GM19328 (cell line): ENCODE results near the gene NPAS3.
"Not testable (repeated sequence)": the region's sequence is repeated elsewhere in the genome, so short reads cannot be mapped to it uniquely, and the experiment has no call there.

Experiments
- ATAC-seq: cut with Tn5 transposase; IDR thresholded peaks from one replicate; pipeline ENCODE4 v1.9.1; 2021; ENCODE audit warnings: mild to moderate bottlenecking, moderate library complexity; ENCODE audit not compliant: unreplicated experiment

The NPAS3 gene

DNA sequence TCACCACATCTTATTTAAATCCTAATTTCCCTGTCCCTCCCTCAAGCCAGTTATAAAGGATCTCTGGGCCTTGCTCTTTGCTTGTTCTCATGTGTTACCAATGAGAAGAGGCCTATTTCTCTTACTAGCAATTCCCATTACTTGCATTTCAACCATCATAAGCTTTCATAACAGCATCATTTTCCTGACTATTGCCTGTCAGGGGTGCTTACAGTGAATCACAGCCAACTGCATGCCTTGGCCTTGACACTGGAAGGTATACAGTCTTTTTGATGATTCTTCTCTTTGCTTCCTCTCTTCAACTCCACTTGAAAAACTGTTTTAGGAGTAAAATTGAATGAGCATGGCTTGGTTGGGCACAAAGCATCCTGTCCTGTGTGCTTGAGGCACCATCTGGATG lies 127.0 kb downstream of the NPAS3 start:
- no peak for ATAC-seq

DNA sequence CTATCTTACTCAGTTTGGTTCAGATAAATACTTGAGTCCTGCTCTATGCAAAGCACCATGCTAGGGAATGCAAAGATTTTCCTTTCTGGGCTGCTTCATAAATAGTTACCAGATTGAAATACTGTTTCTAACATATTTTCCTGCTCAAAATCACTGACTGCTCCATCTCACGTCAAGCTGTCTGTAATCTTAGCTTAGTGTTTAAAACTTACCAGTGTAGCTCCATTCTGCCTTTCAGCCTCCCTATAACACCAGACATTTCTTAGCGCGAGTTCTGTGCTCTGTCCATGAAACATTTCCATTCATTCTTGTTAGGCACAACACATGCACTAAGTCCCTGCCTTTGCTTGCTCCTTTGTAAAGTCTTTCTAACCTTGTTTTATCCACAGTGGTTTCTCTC lies 129.4 kb downstream of the NPAS3 start:
- no peak for ATAC-seq

DNA sequence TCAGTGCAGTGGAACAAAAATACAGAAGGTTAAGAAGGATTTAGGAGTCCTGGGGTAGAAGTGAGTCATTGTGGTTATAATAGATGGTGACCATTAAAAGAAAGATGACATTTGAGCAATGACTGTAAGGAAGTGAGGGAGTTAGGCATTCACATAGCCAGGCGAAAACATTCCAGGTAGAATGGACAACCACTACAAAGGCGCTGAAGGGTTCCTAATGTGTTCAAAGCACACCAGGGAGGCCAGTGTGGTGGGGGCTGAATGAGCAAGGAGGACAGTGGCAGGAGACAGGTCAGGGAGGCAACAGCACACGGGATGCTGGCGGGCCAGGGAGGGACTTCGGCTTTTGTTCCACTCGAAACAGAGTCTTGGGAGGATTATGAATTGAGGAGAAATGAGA lies 129.9 kb downstream of the NPAS3 start:
- ATAC-seq, result no peak

DNA sequence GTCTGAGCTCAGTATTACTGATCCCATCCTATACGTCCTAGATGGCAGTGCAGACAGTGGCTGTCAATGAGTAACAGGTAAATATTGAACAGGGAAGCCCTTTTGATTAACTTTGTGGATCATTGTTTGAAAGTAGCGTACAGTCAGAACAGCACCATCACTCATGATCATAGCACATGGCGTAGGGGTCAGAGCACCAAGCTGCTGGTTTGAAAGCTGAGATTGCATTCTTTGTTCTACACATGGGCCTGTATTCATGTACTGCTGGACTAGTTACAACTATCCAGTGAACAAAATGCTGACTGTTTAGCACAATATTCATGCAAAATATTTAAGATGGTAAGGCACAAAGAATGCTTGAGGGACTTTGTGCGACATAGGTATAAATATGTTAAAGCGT lies 131.8 kb downstream of the NPAS3 start:
- ATAC-seq, result no peak

DNA sequence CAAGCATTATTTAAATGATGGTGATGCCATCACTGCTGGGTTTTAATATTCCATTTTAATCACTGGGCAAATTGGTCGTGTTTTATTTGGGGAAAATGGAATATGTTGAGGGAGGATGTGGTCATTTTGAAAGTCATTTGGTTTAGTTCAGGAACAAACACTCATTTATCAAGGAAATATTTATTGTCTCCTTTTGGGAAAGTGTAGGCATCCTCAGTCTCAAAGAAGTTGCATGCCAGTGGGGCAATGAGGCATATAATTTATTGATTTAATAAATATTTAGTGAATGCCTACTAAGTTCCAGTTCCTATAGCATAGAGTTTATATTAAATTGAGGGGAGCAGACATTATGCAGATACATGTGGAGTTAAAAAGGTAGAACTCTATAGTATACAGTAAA lies 134.3 kb downstream of the NPAS3 start:
- no peak for ATAC-seq

DNA sequence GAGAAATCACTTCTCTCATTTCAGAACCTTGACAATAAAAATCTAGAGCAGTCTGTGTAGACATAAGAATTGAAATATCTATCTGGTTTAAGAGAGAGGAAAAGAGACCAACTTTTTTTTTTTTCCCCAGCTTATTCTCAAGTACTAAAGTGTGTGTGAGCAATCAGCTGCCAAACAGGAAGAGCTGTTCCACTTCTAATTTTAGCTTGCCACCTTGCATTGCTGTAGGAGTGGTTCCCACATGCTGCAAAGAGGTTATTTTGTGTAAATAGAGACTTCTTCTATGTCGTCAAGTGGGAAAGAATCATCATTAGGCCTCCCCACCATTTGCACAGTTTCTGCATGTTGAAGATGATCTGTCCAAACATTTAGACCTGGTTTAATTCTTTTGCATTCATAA lies 142.6 kb downstream of the NPAS3 start:
- ATAC-seq, result no peak

DNA sequence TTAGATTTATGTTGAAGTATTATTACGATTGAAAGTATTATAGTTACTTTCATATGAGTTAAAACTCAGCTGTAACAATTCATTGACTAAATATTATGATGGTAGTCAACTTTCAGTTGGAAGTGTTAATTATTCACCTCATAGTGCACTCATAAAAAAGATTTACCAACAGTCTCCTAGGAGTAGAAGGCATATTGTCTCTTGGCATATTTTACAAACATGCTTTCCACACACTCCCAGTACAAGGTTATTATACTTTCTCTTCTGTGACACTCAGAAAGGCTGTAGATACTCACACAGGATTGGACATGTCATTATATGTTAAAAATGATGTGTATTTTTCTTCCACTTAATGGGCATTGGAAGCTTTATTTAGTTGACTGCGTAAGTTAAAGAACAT lies 147.1 kb downstream of the NPAS3 start:
- no peak for ATAC-seq

DNA sequence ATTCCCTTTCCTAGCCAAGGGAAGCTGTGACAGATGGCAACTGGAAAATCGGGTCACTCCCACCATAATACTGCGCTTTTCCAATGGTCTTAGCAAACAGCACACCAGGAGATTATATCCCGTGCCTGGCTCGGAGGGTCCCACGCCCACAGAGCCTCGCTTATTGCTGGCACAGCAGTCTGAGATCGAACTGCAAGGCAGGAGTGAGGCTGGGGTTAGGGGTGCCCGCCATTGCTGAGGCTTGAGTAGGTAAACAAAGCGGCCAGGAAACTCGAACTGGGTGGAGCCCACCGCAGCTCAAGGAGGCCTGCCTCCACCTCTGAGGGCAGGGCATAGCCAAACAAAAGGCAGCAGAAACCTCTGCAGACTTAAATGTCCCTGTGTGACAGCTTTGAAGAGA lies 149.6 kb downstream of the NPAS3 start:
- not testable (repeated sequence) for ATAC-seq

DNA sequence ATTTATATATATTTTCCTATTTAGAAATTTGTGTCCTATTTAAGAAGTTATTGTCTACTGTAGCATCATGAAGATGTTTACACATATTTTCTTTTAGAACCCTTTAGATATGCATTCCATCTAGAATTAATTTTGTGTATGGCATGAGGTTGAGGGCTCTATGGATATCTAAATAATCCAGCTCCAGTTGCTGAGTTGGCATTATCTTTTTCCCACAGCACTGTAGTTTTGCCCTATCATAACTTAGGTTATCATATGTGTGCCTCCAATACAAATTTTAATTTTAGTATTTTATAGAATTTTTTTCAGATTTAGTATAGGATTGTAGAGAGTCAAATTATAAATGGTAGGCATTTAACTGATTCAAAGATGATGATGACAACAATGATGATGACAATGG lies 159.3 kb downstream of the NPAS3 start:
- ATAC-seq, result no peak

DNA sequence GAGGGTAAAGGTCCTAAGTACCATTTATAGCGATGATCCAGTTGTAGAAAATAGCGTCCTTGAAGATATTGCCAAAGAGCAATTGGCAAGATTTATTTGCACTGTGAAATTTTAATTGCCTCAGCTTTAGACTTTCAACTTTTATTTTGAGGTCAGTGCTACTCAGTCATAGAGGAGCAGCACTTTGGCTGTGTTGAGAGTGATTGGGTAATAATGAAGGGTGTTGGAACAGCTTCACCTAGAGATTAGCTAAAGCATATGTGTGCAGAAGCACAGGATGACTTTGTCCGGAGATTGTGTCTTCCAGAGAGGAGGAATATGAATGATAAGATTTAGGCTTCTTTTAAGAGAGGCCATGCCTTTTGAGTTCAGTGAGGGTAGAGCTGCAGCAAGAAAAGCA lies 164.8 kb downstream of the NPAS3 start:
- no peak for ATAC-seq

DNA sequence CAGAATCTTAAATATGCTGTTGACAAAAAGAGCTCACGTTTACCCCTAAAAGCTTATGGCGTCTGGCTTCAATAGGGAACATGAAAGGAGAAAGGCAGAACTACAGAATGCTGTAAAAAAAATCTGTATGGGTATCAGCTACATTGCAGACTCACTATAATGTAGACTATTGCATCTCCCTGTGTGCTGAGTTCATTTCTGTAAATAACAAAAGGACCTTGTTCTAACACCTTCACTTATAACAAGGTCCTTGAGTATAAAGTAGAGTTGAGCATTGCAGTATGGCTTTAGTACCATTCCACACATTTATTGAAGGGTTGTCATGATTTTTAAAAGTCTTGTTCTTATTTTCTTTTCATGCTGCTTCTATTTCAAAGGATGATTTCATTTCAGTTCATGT lies 165.3 kb downstream of the NPAS3 start:
- ATAC-seq, result no peak

DNA sequence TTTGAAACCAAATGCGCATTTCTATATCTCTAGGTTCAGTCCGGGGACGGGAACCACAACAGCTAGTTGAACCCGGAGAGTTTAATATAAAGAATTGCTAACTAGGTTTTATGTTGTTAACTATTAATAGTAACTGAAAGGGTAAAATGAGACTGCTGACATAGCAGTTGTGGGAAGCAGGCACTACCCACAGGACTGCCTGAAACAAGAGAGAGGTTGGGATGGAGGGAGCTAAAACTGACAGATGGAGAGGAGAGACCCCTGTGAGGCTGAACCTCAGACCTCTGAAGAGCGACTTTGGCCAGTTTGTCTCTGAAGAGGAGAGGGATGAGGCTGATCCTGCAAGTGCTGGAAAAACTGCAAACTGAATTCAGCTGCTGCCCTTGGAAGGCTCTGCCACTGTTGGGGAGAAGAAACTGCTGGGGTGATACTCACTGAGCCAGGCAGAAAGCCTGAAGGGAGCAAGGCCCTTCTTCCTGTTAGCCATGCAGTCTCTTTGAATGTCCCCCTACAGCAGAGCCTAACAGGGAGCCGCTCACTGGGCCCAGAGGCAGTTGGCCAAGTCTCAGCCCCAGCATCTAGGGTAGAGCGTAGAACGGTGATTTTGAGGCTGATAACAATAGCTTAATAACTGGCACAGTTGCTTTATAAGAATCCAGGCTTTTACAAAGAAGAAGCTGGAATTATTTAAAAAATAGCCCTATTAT lies 172.2 kb downstream of the NPAS3 start:
- no peak for ATAC-seq

DNA sequence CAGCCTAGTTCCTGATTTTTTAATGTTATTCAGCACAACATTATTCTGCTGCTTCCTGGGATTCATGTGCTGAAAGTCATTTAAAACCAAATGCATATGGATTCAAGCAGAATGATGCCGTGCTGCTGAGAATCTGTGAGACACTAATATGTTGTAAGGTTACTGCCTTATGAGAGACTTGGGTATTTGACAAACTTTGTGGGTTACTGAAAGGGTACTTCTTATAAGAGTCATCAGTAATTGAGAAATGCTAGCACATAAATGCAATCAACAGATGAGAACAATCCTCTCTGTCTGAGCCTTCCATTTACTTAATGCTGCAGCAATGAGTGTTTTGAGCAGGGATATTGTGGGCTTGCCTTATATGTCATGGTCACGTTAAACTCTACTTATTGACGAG lies 175.7 kb downstream of the NPAS3 start:
- no peak for ATAC-seq

DNA sequence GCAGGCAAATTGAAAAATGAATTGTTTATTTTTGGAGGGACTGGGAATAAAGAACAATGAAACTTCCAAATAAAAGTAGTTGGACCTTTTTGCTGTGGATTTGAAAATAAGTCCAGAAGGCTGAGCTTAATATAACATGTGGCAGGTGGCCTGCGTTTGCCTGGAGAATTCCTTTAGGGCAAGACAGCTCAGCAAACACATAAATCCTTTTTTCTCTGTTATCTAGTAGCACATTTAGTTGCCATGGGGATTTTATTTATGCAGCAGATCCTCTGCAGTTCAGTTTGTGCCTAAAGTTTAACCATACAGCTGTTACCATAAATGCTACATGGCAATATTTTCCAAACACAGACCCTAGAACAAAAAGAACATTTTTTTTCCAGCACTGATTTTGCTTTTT lies 180.0 kb downstream of the NPAS3 start:
- no peak for ATAC-seq

DNA sequence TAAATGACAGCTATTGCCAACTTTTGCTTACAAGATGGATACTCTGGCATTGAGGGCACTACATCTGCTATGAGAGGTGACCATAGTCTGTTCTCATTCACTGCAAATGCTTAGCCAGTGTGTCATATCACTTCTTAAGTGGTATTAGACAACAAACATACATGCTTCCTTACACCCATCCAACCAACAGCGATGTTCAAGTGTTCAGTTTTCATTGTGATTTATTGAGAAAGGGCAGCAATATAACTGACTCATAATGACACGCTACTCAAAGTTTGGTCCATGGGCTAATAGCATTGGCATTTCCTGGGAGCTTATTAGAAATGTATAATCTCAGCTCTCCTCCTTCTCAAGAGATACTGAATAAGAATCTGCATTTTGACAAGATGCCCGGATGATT lies 181.7 kb downstream of the NPAS3 start:
- ATAC-seq, result no peak

DNA sequence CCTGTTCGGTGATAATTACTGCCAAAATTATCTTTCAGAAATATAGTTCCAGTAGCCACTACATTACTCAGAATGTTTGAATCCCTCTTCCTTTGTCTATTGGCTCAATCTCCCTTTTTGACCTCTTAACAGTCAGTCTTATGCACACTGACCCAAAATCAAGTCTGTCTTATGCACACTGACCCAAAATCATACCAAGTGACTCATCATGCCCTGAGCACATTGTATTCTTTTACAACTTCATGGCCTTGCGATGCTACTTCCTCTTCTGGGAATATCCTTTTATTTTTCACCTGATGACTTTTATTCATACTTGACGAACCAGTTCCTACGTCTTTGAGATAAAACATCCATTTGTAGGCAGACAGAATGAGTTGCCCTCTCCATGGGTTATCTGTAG lies 182.3 kb downstream of the NPAS3 start:
- ATAC-seq, result no peak

DNA sequence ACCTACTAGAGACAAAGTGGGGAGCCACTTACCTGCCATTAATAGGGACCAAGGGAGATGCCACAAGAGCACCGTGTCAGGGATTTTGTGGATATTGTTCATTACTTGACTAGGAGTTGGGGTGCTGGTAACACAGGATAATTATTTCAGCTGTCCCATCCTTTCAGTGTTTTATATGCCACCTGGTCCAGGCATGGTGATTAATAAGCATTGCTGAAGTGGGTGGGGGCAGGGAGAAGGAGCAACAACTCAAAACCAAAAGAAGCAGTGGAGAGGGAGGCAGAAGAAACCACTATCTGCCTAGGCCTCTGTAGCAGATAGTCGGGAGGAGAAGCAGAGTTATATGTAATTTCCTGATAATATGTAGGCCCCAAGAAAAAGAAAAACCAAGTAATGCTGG lies 184.6 kb downstream of the NPAS3 start:
- ATAC-seq, result no peak

DNA sequence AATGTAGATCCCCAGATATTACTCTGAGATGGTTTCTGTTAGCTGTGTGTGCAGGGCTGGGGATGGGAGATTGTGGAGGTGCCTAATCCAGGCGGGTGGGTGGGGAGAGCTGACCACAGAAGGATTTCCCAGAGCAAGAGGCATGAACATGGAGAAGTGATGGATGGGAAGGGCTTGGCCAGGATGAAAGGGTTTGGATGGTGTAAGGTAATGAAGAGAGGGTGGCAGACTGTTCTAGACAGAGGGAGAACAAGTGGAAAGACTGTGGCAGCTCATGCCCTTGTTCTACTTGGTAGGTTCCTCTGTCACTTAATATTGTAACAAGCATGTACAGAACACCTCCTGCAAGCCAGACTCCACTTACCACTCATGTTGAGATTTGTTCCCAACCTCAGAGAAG lies 187.8 kb downstream of the NPAS3 start:
- no peak for ATAC-seq

DNA sequence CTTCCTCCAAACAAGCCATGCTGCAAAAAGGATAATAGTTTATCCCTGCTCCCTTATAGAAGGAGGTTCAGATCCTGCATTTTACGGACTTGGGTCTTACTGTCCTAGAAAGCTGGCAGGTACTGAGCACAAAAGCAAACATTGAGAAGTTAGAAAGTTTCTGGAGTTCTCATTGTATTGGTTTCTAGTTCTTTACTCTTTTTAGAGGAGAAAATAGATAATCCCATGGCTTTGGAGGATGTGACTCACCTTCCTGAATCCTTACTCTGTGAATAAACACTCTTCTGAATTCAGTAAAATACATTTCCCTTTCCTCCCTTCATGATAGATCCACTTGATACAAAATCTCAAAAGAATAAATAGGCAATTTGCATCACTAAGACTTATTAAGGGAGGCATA lies 188.9 kb downstream of the NPAS3 start:
- no peak for ATAC-seq

DNA sequence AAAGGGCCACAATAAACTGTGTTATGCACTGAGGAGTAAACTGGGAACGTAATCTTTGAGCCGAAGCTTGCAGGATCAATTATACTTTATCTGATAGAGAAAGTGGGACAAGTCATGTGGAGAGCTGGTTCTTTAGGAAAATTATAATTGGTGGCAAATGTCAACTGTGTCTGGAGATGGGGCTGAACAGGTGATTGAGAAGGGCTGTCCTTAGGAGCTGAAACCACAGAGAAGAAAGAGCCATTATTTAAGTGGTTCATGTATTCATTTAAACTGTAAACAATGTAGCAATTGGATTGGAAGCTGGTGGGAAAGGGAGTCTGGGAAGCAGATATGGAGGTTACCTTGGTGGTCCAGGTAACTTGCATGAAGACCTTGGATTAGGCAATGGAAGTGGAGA lies 193.1 kb downstream of the NPAS3 start:
- ATAC-seq, result no peak

DNA sequence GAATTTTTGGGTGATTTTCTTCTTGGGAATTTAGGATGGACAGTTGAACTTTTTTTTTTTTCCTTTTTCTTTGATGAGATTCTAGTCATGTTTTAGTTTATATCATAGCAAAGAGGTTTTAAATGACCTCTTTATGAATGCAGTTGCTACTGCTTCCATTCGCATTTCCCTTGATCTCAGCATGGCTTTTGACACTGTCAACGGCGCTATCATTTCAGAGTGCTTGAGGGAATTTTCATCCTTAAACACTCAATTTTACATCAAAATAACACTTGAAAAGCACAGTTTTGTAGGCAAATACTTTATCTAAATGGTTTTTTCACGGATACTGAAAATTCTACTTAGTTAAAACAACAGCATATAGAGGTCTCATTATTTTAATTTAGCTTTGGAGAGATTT lies 195.5 kb downstream of the NPAS3 start:
- ATAC-seq, result no peak

DNA sequence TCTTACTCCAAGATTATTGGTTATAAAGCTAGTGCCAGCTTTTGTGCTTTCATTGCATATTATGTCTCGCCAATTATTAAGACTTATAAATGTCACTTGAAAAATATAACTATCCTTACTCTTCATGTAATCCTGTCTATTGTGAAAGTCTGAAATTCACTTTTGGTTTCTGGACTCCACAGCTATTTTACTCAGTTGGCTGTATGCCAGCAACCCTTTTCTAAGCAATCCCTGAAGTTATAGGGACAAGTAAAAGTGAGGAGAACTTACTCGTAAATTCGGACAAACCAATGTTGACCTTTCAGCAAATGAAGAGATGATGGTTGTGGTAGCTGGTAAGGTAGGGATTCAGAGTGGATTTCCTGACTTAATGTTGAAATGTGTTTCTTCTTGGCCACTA lies 196.3 kb downstream of the NPAS3 start:
- ATAC-seq, result no peak

DNA sequence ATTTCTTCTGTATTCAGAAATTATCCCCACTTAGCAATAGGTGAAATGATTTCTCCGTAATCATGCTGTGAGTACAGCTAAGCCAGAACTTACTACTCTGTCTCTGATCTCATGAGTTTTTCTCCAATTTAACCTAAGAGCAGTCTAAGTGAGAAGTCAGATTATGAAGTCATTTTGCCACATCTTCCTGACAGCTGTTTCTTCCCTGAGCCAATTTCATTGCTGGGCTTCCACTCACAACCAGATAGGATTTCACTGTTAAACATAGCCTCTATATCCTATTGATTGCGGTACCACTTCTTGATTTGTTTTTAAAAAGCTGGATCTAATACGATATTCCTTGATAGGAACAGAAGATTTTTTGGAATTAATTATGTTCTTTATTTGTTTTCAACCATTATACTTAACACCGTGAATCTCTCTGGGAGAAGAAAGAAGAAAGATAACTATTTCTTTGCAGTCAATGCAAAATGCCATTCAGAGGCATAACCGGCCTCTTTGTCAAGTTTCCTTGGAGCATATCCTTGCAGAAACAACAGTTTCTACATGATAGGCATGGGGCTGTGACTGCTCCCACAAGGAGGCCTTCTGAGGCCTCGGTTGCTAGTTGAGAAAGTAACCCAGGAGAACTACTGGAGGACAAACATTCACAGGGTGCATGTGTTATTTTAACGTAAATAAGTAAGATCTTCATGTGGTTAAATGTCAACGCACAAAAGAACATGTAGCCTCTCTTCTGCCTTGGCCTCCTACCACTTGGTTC lies 212.2 kb downstream of the NPAS3 start:
- ATAC-seq, result no peak
